Lower leg skin (tissue), 3 donors: ENCODE results near the gene CD82.

Source experiments
- CTCF ChIP-seq, 3 donors: fragments of 450-650 bp; IDR thresholded peaks; one replicate each; pipeline ENCODE4 v1.5.1; 2016; ENCODE audit warnings: antibody characterized with exemption in 3 of 3, mild to moderate bottlenecking in 3 of 3, moderate library complexity in 2 of 3
- POLR2A ChIP-seq, 2 donors: fragments of 450-650 bp; IDR thresholded peaks; one replicate each; pipeline ENCODE4 v1.6.1; 2016 to 2017; ENCODE audit warnings: antibody characterized with exemption in 2 of 2, mild to moderate bottlenecking in 1 of 2, moderate library complexity in 1 of 2

- TF ChIP-seq CTCF (IDR thresholded peaks at IDR 0.05) (no peak), POLR2A (IDR thresholded peaks at IDR 0.05) (no peak)
Measured at GRCh38 chr11:44557464-44557863, 8.0 kb upstream of the CD82 start.
